GM08714 (cell line): ENCODE measurements around the gene HOXD11.

Source experiments
- H3K4me3 ChIP-seq: fragments of 200-500 bp; sonication (Bioruptor generic); 2 replicates; pipeline ENCODE4 v1.5.1; 2014; ENCODE audit warnings: mild to moderate bottlenecking, low read length, inconsistent platforms
- ZNF274 ChIP-seq: IDR thresholded peaks from 2 replicates; pipeline ENCODE4 v1.6.1; 2012; ENCODE audit warnings: mild to moderate bottlenecking, low read depth, low read length

HOXD11 gene

GRCh38 chr2:176130957-176131847 lies 24.1 kb downstream of the HOXD11 start:
- no peak for TF ChIP-seq ZNF274
- no peak overlapping the region for H3K4me3 ChIP-seq

GRCh38 chr2:176131848-176132158 lies 24.7 kb downstream of the HOXD11 start:
- no peak overlapping the region for H3K4me3 ChIP-seq

GRCh38 chr2:176132205-176133171 lies 25.4 kb downstream of the HOXD11 start:
- no peak for TF ChIP-seq ZNF274
- peak overlapping the region; percentile 32; the same call in 1 of the 2 replicates for H3K4me3 ChIP-seq

More at GRCh38 chr2:176131848-176132158, 24.7 kb downstream of the HOXD11 start:
- no peak for TF ChIP-seq ZNF274

GRCh38 chr2:176133389-176133788 lies 26.3 kb downstream of the HOXD11 start:
- no peak overlapping the region for H3K4me3 ChIP-seq
- TF ChIP-seq ZNF274 = no peak

GRCh38 chr2:176134035-176134434 lies 27.0 kb downstream of the HOXD11 start:
- TF ChIP-seq ZNF274 = no peak
- no peak overlapping the region for H3K4me3 ChIP-seq

GRCh38 chr2:176135035-176135440 lies 28.0 kb downstream of the HOXD11 start:
- no peak overlapping the region for H3K4me3 ChIP-seq
- TF ChIP-seq ZNF274 = no peak

- peak overlapping the region; percentile 11; the same call in 1 of the 2 replicates for H3K4me3 ChIP-seq
Observed at GRCh38 chr2:176136374-176137251, 29.5 kb downstream of the HOXD11 start.

GRCh38 chr2:176137252-176137580 lies 30.1 kb downstream of the HOXD11 start:
- no peak for TF ChIP-seq ZNF274
- H3K4me3 ChIP-seq = peak overlapping the region; percentile 11; the same call in 1 of the 2 replicates

More at GRCh38 chr2:176136374-176137251, 29.5 kb downstream of the HOXD11 start:
- TF ChIP-seq ZNF274 = no peak

- no peak for TF ChIP-seq ZNF274
- no peak overlapping the region for H3K4me3 ChIP-seq
Observed at GRCh38 chr2:176137906-176138305, 30.8 kb downstream of the HOXD11 start.

GRCh38 chr2:176138526-176138922 lies 31.4 kb downstream of the HOXD11 start:
- no peak overlapping the region for H3K4me3 ChIP-seq
- no peak for TF ChIP-seq ZNF274

GRCh38 chr2:176138923-176139660 lies 32.0 kb downstream of the HOXD11 start:
- no peak for TF ChIP-seq ZNF274
- H3K4me3 ChIP-seq = no peak overlapping the region

GRCh38 chr2:176139661-176140512 lies 32.8 kb downstream of the HOXD11 start:
- TF ChIP-seq ZNF274 = no peak
- peak overlapping the region; percentile 12; the same call in 1 of the 2 replicates for H3K4me3 ChIP-seq
